DOHH2 (cell line): ENCODE data around the gene RAVER1.

Experiments used
- CTCF ChIP-seq: fragments of 200-600 bp; sonication (generic); IDR thresholded peaks from one replicate; pipeline ENCODE4 v1.5.1; 2014; ENCODE audit warnings: antibody characterized with exemption, mild to moderate bottlenecking, low read depth, low read length; ENCODE audit not compliant: poor library complexity, severe bottlenecking
- EZH2phosphoT487 ChIP-seq: fragments of 200-600 bp; sonication (generic); IDR thresholded peaks from 2 replicates; pipeline ENCODE4 v1.6.1; 2017; ENCODE audit warnings: borderline replicate concordance, mild to moderate bottlenecking, antibody characterized with exemption, low read length, moderate library complexity, mixed read lengths

GRCh38 chr19:10352764-10353671 is 19.7 kb upstream of the RAVER1 start:
- TF ChIP-seq CTCF: no peak
- no peak for TF ChIP-seq EZH2phosphoT487
